ENCODE results near the gene CDC42BPA.

GRCh38 chr1:226973371-226973897, 344.9 kb downstream of the CDC42BPA start:
- no peak for TF ChIP-seq GATA3 (IDR thresholded peaks at IDR 0.05; ENCODE audit: low read depth, low read length)
- TF ChIP-seq GATA2 (IDR thresholded peaks at IDR 0.05; ENCODE audit: low read depth, low read length), result no peak

Measured in SH-SY5Y (cell line).